Measurements from ENCODE around the gene CAPN10.

The CAPN10 gene

DNA sequence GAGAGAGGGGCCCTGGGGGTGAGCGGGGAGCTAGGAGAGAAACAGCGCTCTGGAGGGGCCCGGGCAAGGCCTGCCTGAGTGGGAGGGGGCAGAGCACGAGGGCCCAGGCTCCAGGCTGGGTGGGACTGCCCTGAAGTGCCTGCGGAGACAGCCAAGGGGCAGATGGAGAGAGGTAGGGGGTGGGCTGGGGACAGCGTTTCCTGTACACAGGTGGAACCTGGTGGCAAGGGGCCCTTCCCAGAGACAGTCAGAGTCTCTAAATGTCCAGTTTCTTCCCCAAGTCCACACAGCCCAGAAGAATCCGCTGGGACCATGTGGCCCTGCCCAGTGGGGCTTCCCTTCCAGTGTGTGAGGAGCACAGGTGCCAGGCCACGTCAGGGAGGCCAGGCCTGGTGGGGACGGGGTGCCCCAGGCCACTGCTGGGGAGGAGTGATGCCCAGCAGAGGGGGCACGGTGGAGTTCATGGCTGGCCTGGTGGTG, 37.0 kb downstream of the CAPN10 start:
- DNase-seq (ENCODE audit: insufficient read length) (no peak), FAIRE-seq (no peak)
- TF ChIP-seq TAF1 (IDR thresholded peaks at IDR 0.05; ENCODE audit: borderline replicate concordance, low read depth, low read length) (no peak), POLR2AphosphoS5 (IDR thresholded peaks at IDR 0.05; ENCODE audit: low read depth, low read length) (no peak), POLR2A (IDR thresholded peaks at IDR 0.05; ENCODE audit: low read depth, low read length) (no peak)

DNA sequence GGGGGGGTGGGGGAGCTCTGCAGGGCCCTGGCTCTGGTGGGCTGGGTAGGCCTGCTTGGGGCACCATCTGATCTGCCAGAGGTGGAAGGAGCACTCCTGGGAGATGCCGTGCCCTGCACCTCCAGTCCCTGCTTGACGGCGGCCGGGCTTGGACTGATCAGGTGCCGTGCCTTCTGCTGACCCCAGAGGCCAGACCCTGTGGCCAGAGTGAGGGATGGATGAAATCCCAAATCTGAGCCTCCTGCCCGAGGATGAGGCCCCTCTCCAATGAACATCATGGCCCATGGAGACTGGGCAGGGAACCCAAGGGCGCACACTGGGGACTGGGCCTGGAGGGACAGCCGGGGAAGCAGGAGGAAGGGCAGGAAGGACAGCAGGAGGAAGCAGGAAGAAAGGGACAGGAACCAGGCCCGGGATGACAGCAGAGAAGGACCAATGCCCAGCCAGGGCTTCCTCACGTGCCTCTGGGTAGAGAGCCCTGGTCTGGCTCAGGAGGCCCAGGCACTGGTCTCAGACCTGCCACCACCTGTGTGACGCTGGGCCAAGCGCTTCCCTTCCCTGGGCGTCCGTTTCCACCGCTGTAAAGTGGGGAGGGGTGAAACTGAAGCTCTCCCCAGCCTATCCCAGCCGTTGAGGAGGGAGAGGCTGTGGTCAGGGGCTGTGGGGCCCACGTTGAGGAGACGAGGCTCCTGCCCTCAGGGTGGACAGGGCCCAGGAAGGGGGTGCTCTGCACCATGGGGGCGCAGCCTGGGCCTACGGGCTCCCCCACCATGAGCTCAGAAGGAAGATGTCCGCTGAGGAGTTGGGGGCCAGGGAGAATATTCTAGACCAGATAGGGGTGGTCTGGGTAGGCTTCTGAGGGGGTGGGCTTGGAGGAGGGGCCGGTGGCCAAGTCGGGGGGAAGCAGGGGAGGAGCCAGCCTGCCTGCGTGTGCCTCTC, 37.7 kb downstream of the CAPN10 start:
- no peak for TF ChIP-seq POLR2AphosphoS5 (IDR thresholded peaks at IDR 0.05; ENCODE audit: low read depth, low read length)
- TF ChIP-seq TAF1 (IDR thresholded peaks at IDR 0.05; ENCODE audit: borderline replicate concordance, low read depth, low read length), result no peak
- no peak for TF ChIP-seq POLR2A (IDR thresholded peaks at IDR 0.05; ENCODE audit: low read depth, low read length)
- FAIRE-seq (no peak), DNase-seq (ENCODE audit: insufficient read length) (no peak)

DNA sequence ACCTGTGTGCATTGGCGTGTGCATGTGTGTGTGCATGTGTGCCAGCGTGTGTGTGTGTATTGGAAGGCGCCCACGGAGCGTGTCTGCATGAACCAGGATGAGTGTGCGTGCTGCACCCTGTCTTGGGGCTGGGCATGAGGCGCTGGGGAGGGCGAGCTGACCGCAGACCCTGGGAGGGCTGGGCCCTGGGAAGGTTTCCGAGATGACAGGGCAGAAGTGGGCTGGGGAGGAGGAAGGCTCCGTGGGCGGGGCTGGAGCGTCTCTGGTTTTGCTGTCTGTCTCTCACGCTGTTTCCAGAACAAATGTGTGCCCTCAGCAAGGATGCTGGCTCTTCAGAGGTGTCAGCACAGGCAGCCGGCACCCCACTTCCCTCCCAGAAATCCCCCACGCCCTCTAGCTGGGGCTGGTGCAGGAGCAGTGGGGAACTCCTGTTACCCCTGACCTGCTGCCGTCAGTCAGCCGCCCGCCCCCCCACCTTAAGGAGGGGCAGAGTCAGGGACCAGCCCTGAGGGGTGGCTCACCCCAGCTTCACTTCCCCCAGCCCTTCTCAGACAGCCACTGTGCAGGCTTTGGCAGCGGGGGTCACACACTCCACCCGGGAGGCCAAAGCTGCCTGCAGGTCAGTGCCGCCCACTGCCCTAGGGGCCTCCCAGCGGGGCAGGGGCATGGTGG, 38.6 kb downstream of the CAPN10 start, which contains the start of gene GPR35:
GPR35 (plus strand) TSS at position 531 of the 672 bp plus-strand sequence. CDS start 4,473 bp downstream, outside the sequence.
- peak; percentile 53 for DNase-seq (ENCODE audit: insufficient read length)

DNA sequence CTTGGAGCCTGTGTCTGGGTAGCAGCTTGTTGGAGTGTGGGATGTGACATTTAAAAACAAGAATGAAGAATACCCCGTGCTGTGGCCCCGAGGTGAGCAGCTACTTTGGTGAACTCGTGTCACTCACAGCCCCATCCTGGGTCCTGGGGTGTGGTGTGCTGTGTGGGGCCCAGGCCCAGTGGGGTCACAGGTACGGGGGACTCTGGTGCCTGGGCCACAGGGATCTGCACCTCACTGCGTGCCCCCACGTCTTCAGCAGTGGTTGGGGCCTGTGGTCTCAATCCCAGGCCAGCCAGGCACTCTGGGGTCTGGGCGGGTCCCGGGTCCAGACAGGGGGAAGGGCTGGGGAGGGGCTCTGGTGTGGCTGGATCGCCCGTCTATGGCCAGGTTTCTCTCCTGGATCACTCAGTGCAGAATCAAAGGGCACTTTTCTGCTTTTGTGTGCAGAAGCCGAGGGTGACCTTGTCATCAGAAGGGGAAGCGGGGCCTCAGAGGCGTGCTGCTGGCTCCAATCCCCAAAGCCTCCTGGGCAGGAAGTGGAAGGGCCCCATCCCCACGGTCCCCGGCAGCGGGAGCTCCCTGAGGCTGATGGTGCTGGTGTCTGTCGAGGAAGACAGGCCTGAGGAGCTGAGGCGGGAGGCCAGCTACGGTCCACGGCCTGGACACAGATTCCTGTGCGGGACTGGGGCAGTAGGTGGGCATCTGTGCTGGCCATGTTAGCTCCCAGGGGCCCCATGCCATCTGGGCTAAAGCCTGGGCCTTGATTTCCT, 40.2 kb downstream of the CAPN10 start:
- TF ChIP-seq TAF1 (IDR thresholded peaks at IDR 0.05; ENCODE audit: borderline replicate concordance, low read depth, low read length), result no peak
- TF ChIP-seq POLR2AphosphoS5 (IDR thresholded peaks at IDR 0.05; ENCODE audit: low read depth, low read length), result no peak
- TF ChIP-seq POLR2A (IDR thresholded peaks at IDR 0.05; ENCODE audit: low read depth, low read length), result peak; percentile 29; the same call in 1 of the 2 replicates
- DNase-seq (ENCODE audit: insufficient read length), result no peak
- FAIRE-seq, result no peak

More for the DNA sequence above, 38.6 kb downstream of the CAPN10 start, which contains the start of gene GPR35:
- FAIRE-seq, result peak; percentile 85
- no peak for TF ChIP-seq TAF1 (IDR thresholded peaks at IDR 0.05; ENCODE audit: borderline replicate concordance, low read depth, low read length)
- TF ChIP-seq POLR2A (IDR thresholded peaks at IDR 0.05; ENCODE audit: low read depth, low read length), result no peak
- TF ChIP-seq POLR2AphosphoS5 (IDR thresholded peaks at IDR 0.05; ENCODE audit: low read depth, low read length), result no peak

DNA sequence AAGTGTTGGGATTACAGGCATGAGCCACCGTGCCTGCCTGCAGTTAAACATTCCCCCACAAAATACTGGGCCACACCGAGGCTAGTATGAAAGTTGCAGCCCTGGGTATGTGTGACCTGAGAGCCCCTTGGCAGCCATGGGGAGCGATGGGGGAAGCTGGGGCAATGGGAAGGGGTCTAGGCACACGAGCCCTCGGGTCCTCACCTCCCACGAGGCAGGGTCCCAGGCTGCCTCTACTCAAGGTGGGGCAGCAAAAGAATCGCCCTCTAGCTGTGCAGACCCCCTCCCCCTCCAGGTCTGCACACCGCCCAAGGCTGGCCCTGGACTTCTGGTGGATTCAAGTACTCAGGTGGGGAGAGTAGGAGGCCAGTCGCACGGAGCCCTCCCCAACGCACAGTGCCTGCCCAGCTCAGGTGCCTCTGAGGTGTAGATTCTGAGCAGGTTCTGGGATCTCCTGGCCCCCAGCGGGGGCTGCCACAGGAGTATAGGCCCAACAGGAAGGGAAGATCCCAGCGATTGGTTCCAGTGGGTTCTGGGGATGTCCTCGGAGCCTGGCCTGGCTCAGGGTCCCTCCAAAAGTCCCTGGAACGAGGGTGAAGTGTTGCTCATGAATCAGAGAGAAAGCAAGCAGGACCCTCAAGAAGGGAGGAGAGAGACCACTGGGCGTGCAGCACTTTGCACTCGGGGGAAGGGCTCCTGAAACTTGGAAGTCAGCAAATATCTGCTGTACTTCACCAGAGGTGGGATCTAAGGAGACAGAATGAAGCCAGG, 41.4 kb downstream of the CAPN10 start:
- no peak for TF ChIP-seq POLR2A (IDR thresholded peaks at IDR 0.05; ENCODE audit: low read depth, low read length)
- TF ChIP-seq POLR2AphosphoS5 (IDR thresholded peaks at IDR 0.05; ENCODE audit: low read depth, low read length), result no peak
- TF ChIP-seq TAF1 (IDR thresholded peaks at IDR 0.05; ENCODE audit: borderline replicate concordance, low read depth, low read length), result no peak
- FAIRE-seq, result no peak
- peak; percentile 11 for DNase-seq (ENCODE audit: insufficient read length)

DNA sequence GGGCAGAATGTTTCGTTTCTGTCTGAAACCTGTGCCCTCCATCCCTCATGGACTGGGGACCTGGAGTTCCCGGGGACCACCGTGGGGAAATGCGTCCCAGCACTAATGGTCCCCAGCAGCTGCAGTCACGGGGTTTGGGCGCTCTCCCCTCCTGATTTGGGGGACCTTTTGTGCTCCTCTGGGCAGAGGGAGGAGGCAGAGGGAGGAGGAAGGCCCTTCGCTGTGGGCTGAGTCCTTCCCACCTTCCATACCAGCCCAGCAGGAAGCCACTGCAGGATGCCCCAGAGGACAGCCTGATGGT, 41.9 kb downstream of the CAPN10 start:
- DNase-seq (ENCODE audit: insufficient read length), result peak; percentile 13
- TF ChIP-seq TAF1 (IDR thresholded peaks at IDR 0.05; ENCODE audit: borderline replicate concordance, low read depth, low read length), result no peak
- no peak for TF ChIP-seq POLR2AphosphoS5 (IDR thresholded peaks at IDR 0.05; ENCODE audit: low read depth, low read length)
- no peak for TF ChIP-seq POLR2A (IDR thresholded peaks at IDR 0.05; ENCODE audit: low read depth, low read length)
- FAIRE-seq, result no peak

DNA sequence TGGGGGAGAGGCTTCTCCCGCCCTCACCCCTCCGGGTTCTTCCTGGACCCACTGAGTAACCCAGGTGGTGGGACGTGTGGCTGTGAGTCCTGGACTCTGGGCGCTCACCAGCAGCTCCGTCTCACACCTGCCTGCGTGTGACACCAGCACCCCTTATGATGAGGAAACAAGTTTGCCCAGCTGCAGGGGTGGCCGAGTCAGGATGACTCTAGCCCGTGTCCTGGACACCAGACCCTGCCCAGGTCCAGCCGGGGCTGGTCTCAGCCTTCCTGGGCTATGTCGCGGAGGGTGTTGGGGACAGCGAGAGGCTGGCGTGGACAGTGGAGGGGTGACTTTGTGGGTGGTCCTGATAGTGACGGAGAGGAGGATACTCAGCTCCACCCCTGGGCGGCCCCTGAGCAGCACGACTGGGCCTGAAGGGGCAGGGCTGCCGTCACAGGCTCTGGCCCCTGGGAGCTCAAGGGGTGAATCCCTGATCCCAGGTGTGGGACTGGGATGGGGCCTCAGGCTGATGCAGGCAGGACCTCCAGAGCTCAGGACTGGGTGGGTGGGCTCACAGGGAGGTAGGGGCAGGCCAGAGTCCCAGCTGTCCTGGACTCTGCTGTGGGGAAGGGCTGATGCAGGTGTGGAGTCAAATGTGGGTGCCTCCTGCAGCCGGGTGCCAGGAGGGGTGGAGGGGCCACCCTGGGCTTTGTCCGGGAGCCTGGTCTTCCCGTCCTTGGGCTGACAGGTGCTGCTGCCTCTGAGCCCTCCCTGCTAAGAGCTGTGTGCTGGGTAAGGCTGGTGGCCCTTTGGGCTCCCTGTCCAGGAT, 42.5 kb downstream of the CAPN10 start:
- DNase-seq (ENCODE audit: insufficient read length) (peak; percentile 10), FAIRE-seq (no peak)
- TF ChIP-seq TAF1 (IDR thresholded peaks at IDR 0.05; ENCODE audit: borderline replicate concordance, low read depth, low read length) (no peak), POLR2A (IDR thresholded peaks at IDR 0.05; ENCODE audit: low read depth, low read length) (no peak), POLR2AphosphoS5 (IDR thresholded peaks at IDR 0.05; ENCODE audit: low read depth, low read length) (no peak)

DNA sequence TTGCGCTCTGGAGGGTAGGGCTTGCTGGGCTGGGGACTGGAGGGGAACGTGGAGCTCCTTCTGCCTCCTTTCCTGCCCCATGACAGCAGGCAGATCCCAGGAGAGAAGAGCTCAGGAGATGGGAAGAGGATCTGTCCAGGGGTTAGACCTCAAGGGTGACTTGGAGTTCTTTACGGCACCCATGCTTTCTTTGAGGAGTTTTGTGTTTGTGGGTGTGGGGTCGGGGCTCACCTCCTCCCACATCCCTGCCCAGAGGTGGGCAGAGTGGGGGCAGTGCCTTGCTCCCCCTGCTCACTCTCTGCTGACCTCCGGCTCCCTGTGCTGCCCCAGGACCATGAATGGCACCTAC, 43.1 kb downstream of the CAPN10 start:
- DNase-seq (ENCODE audit: insufficient read length) (peak; percentile 11), FAIRE-seq (no peak)
- TF ChIP-seq POLR2A (IDR thresholded peaks at IDR 0.05; ENCODE audit: low read depth, low read length) (no peak), POLR2AphosphoS5 (IDR thresholded peaks at IDR 0.05; ENCODE audit: low read depth, low read length) (no peak), TAF1 (IDR thresholded peaks at IDR 0.05; ENCODE audit: borderline replicate concordance, low read depth, low read length) (no peak)

DNA sequence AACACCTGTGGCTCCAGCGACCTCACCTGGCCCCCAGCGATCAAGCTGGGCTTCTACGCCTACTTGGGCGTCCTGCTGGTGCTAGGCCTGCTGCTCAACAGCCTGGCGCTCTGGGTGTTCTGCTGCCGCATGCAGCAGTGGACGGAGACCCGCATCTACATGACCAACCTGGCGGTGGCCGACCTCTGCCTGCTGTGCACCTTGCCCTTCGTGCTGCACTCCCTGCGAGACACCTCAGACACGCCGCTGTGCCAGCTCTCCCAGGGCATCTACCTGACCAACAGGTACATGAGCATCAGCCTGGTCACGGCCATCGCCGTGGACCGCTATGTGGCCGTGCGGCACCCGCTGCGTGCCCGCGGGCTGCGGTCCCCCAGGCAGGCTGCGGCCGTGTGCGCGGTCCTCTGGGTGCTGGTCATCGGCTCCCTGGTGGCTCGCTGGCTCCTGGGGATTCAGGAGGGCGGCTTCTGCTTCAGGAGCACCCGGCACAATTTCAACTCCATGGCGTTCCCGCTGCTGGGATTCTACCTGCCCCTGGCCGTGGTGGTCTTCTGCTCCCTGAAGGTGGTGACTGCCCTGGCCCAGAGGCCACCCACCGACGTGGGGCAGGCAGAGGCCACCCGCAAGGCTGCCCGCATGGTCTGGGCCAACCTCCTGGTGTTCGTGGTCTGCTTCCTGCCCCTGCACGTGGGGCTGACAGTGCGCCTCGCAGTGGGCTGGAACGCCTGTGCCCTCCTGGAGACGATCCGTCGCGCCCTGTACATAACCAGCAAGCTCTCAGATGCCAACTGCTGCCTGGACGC, 43.6 kb downstream of the CAPN10 start:
- DNase-seq (ENCODE audit: insufficient read length) (peak; percentile 8), FAIRE-seq (no peak)
- TF ChIP-seq POLR2AphosphoS5 (IDR thresholded peaks at IDR 0.05; ENCODE audit: low read depth, low read length), result no peak
- no peak for TF ChIP-seq TAF1 (IDR thresholded peaks at IDR 0.05; ENCODE audit: borderline replicate concordance, low read depth, low read length)
- TF ChIP-seq POLR2A (IDR thresholded peaks at IDR 0.05; ENCODE audit: low read depth, low read length), result no peak

Measured in GM12892 (cell line).